ENCODE data around the gene ZNF576.
"Not testable (repeated sequence)": the region's sequence is repeated elsewhere in the genome, so short reads cannot be mapped to it uniquely, and the experiment has no call there.

Gene ZNF576

DNA sequence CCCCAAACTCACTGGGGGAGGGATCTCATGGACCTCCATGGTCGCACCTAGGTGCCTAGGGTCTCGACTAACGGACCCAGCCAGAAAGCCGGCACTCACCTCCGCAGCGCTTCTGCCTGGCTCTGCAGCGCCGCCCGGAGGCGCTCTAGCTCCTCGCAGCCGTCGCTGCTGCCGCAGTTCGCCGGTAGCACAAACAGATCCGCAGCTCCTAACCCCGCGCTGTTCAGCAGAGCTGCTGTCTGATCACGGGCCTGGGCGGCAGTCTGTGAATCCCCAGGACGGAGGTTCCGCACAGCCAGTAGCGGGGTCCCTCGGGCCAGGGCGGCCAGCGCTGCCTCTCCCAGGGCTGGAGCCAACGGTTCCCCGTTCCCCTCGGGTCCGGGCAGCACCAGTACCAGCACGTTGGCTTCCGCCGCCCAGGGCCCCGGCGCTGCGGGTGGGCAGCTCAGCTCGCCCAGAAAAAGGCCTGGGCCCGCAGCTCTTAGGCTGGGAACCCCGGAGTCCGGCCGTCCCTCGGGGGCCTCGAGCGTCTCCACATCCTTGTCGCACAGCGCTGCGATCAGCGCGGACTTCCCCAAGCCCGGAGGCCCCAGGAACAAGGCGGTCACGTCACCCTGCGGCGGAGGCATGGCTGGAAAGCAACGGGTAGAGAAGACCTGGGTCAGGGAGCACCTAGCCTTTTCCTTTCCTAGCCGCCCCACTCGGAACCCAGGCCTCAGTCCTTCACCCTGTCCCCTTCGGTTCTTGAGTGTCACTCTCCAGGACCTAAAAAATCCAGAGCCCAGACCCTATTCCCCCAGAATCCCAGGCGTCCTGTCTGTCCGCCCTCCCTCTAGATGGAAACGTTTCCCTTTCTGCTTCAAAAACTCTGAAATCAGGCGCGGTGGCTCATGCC, 1.4 kb upstream of the ZNF576 start:
- TF ChIP-seq, protein P1, sequence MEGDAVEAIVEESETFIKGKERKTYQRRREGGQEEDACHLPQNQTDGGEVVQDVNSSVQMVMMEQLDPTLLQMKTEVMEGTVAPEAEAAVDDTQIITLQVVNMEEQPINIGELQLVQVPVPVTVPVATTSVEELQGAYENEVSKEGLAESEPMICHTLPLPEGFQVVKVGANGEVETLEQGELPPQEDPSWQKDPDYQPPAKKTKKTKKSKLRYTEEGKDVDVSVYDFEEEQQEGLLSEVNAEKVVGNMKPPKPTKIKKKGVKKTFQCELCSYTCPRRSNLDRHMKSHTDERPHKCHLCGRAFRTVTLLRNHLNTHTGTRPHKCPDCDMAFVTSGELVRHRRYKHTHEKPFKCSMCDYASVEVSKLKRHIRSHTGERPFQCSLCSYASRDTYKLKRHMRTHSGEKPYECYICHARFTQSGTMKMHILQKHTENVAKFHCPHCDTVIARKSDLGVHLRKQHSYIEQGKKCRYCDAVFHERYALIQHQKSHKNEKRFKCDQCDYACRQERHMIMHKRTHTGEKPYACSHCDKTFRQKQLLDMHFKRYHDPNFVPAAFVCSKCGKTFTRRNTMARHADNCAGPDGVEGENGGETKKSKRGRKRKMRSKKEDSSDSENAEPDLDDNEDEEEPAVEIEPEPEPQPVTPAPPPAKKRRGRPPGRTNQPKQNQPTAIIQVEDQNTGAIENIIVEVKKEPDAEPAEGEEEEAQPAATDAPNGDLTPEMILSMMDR (IDR thresholded peaks at IDR 0.05; ENCODE audit: control insufficient read depth, extremely low read depth, insufficient read depth), result peak; percentile 55
- H3K4me3 ChIP-seq (ENCODE audit: low read depth, low read length), result peak overlapping the region; percentile 91
- DNase-seq (ENCODE audit: low read depth), result no peak

DNA sequence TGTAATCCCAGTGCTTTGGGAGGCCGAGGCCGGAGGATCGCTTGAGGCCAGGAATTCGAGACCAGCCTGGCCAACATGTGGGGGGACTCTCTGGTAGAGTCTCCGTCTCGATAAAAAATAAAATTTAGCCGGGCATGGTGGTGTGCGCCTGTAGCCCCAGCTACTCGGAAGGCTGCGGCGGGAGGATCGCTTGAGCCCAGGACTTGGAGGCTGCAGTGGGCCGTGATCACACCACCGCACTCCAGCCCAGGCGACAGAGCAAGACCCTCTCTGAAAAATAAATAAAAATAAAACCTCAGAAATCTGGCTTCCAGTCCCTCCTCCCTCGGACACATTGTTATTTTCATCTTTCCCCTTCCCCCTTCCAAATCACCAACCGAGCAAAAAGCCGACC, 793 bp upstream of the ZNF576 start:
- TF ChIP-seq, protein P1 (IDR thresholded peaks at IDR 0.05; ENCODE audit: control insufficient read depth, extremely low read depth, insufficient read depth), result no peak
- H3K4me3 ChIP-seq (ENCODE audit: low read depth, low read length), result peak overlapping the region; percentile 91
- no peak for DNase-seq (ENCODE audit: low read depth)

DNA sequence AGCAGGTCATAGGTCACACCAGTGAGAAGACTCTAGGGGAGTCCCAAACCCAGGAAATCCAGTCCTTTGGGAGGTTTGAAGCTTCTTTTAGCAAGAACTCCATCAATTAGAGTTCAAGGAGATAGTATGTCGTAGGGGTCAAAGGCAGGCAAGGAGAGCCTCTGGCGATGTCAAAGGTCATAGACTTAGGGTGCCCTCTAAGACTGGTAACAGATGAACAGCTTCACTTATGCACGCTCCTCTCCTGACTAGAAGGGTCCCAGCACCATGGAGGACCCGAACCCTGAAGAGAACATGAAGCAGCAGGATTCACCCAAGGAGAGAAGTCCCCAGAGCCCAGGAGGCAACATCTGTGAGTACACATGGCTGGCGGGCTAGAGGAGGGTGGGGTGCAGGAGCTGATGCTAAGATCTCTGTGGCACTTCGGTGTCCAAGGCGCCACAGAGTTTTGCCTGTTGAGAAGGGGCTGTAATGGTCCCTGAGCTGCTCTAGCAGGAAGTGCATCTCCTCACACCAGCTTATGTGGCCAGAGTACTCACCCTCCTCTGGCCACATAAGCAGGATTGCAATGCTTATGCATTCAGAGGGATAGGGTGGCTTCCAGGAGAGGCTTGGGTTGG, 557 bp downstream of the ZNF576 start:
- H3K4me3 ChIP-seq (ENCODE audit: low read depth, low read length), result peak overlapping the region; percentile 91
- TF ChIP-seq, protein P1 (IDR thresholded peaks at IDR 0.05; ENCODE audit: control insufficient read depth, extremely low read depth, insufficient read depth), result no peak
- DNase-seq (ENCODE audit: low read depth), result no peak

DNA sequence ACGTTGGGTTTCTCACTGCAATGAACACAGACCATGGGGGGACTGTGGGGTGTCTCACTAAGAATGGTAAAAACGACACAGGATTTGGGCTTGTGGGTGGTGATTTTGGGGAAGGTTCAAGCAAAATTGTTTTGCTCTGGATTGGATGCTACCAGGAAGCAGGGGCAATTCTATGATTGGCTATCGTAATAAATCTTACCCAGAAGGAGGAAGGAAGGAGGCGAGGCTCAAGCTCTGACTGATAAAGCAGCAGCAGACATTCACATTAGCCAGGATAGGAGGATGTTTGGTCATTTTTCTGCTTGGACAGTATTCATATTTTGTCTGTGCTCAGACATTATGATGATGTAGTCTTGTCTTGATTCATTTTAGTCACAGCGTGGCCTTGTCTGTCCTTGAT, 1.5 kb downstream of the ZNF576 start:
- TF ChIP-seq, protein P1 (IDR thresholded peaks at IDR 0.05; ENCODE audit: control insufficient read depth, extremely low read depth, insufficient read depth), result no peak
- no peak for DNase-seq (ENCODE audit: low read depth)
- H3K4me3 ChIP-seq (ENCODE audit: low read depth, low read length), result peak overlapping the region; percentile 91

DNA sequence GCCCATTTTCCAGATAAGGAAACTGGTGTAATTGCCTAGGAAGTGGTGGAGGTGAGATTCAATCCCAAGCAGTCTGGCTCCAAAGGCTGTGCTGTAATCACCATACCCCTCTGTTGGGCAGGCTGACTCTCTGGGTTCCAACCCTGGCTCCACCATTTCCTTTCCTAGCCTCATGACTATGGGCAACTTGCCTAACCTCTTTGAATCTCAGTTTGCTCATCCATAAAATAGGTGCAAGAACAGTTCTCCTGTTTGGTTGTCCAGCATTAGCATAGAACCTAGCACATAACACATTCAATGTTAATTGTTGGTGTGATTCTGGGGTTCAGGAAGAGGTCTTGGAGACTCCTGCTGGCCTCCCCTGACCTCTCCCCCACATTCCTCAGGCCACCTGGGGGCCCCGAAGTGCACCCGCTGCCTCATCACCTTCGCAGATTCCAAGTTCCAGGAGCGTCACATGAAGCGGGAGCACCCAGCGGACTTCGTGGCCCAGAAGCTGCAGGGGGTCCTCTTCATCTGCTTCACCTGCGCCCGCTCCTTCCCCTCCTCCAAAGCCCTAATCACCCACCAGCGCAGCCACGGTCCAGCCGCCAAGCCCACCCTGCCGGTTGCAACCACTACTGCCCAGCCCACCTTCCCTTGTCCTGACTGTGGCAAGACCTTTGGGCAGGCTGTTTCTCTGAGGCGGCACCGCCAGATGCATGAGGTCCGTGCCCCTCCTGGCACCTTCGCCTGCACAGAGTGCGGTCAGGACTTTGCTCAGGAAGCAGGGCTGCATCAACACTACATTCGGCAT, 2.2 kb downstream of the ZNF576 start:
- DNase-seq (ENCODE audit: low read depth), result no peak
- no peak overlapping the region for H3K4me3 ChIP-seq (ENCODE audit: low read depth, low read length)
- TF ChIP-seq, protein P1 (IDR thresholded peaks at IDR 0.05; ENCODE audit: control insufficient read depth, extremely low read depth, insufficient read depth), result no peak

DNA sequence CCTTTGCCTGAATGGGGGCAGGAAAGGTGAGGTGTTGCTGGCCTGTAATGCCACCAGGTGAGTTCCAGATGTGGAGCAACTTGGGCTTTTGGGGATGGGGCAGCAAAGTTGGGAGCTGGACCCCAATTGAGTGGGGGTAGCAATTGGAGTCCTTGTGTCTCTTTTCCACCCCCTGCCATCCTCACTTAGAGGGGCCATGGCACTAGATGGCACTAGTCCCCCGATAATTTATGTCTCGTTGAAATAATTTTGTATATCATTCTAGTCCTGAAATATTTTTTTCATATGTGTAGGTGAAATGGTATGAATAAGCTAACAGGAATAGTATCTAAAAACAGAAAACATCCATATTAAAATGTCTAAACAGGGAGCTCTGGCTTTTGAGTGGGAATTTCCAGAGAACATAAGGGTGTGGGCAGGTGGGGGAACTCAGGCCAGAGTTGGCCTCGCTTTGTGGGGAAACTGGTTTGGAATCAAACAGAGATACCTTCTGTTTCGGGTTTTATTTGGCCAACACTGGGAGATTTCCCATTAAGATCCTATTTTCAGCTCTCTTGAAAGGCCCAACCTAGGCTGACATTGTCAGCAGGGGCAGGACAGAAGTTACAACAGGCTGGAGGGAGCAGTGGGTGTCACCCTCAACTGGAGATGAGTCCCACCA, 3.4 kb downstream of the ZNF576 start:
- TF ChIP-seq, protein P1 (IDR thresholded peaks at IDR 0.05; ENCODE audit: control insufficient read depth, extremely low read depth, insufficient read depth), result no peak
- no peak for DNase-seq (ENCODE audit: low read depth)
- no peak overlapping the region for H3K4me3 ChIP-seq (ENCODE audit: low read depth, low read length)

DNA sequence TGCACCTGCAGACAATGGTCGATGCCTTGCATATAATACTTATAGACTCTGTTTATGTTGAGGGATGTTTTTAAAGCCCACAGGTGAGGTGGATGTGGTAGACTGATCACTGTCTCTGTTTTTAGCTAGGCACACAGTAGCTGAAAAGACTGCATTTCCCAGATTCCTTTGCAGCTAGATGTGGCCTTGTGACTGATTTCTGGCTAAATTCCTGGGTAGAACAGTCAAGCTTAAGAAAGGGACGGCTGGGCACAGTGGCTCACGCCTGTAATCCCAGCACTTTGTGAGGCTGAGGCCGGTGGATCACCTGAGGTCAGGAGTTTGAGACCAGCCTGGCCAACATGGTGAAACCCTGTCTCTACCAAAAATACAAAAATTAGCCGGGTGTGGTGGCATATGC, 3.9 kb downstream of the ZNF576 start:
- H3K4me3 ChIP-seq (ENCODE audit: low read depth, low read length), result not testable (repeated sequence)

More for the DNA sequence above, 3.9 kb downstream of the ZNF576 start:
- not testable (repeated sequence) for DNase-seq (ENCODE audit: low read depth)
